ENCODE measurements around the gene FKBP15. TPM values are rescaled to one million over a fixed set of nuclear protein-coding genes. Genes with fewer than 3 reads are reported as not detected.

Gene FKBP15
- total RNA-seq, 1 donor from 2014 or later = 30.0 TPM

GRCh38 chr9:113210815-113211214 is 10.3 kb downstream of the FKBP15 start:
- Mint-ChIP-seq H3K4me1 (no peaks in the 10 kb centered on the region), H3K27me3 (ENCODE audit: low read depth) (no peaks in the 10 kb centered on the region), H3K27ac (no peak overlapping the region), H3K9me3 (peaks cover 4% of the 10 kb centered on the region), H3K4me3 (no peak overlapping the region), H3K36me3 (peaks cover 45% of the 10 kb centered on the region)
- no peak for DNase-seq (ENCODE audit: low spot score in 2 of 2, unreplicated experiment in 2 of 2)
- no peak for TF ChIP-seq CTCF (IDR thresholded peaks at IDR 0.05; ENCODE audit: unreplicated experiment)

- DNase-seq (ENCODE audit: low spot score in 2 of 2, unreplicated experiment in 2 of 2) = no peak
- Mint-ChIP-seq H3K27ac (no peak overlapping the region), H3K27me3 (ENCODE audit: low read depth) (no peaks in the 10 kb centered on the region), H3K4me1 (no peaks in the 10 kb centered on the region), H3K4me3 (no peak overlapping the region), H3K9me3 (no peaks in the 10 kb centered on the region), H3K36me3 (peaks cover 55% of the 10 kb centered on the region)
- no peak for TF ChIP-seq CTCF (IDR thresholded peaks at IDR 0.05; ENCODE audit: unreplicated experiment)
Observed at GRCh38 chr9:113205861-113206260, 15.2 kb downstream of the FKBP15 start.

GRCh38 chr9:113205432-113205831 is 15.6 kb downstream of the FKBP15 start:
- no peaks in the 10 kb centered on the region for H3K27me3 Mint-ChIP-seq (ENCODE audit: low read depth)
- H3K9me3 Mint-ChIP-seq = no peaks in the 10 kb centered on the region
- H3K4me1 Mint-ChIP-seq = no peaks in the 10 kb centered on the region
- H3K4me3 Mint-ChIP-seq = no peak overlapping the region
- H3K36me3 Mint-ChIP-seq = peaks cover 55% of the 10 kb centered on the region
- no peak overlapping the region for H3K27ac Mint-ChIP-seq
- DNase-seq (ENCODE audit: low spot score in 2 of 2, unreplicated experiment in 2 of 2) = no peak
- TF ChIP-seq CTCF (IDR thresholded peaks at IDR 0.05; ENCODE audit: unreplicated experiment) = no peak

- no peaks in the 10 kb centered on the region for H3K27me3 Mint-ChIP-seq (ENCODE audit: low read depth)
- peaks cover 63% of the 10 kb centered on the region for H3K36me3 Mint-ChIP-seq
- H3K27ac Mint-ChIP-seq = no peak overlapping the region
- DNase-seq (ENCODE audit: low spot score in 2 of 2, unreplicated experiment in 2 of 2) = no peak
- H3K4me3 Mint-ChIP-seq = no peak overlapping the region
- no peak for TF ChIP-seq CTCF (IDR thresholded peaks at IDR 0.05; ENCODE audit: unreplicated experiment)
- H3K4me1 Mint-ChIP-seq = no peaks in the 10 kb centered on the region
- no peaks in the 10 kb centered on the region for H3K9me3 Mint-ChIP-seq
Observed at GRCh38 chr9:113199683-113200329, 21.3 kb downstream of the FKBP15 start.

GRCh38 chr9:113192455-113192854 is 28.6 kb downstream of the FKBP15 start:
- TF ChIP-seq CTCF (IDR thresholded peaks at IDR 0.05; ENCODE audit: unreplicated experiment) = no peak
- no peaks in the 10 kb centered on the region for H3K27me3 Mint-ChIP-seq (ENCODE audit: low read depth)
- DNase-seq (ENCODE audit: low spot score in 2 of 2, unreplicated experiment in 2 of 2) = no peak
- no peak overlapping the region for H3K4me3 Mint-ChIP-seq
- no peak overlapping the region for H3K27ac Mint-ChIP-seq
- no peaks in the 10 kb centered on the region for H3K9me3 Mint-ChIP-seq
- no peaks in the 10 kb centered on the region for H3K4me1 Mint-ChIP-seq
- peaks cover 20% of the 10 kb centered on the region for H3K36me3 Mint-ChIP-seq
